Measurements from ENCODE around the gene CDC23.
"Not testable (repeated sequence)": the region's sequence is repeated elsewhere in the genome, so short reads cannot be mapped to it uniquely, and the experiment has no call there.

The CDC23 gene

GRCh38 chr5:138170299-138170698 is 42.8 kb downstream of the CDC23 start:
- Histone ChIP-seq H3K9ac (ENCODE audit: low read depth, low read length) (no peak overlapping the region), H3K36me3 (ENCODE audit: insufficient read depth, low read length) (peaks cover 98% of the 10 kb centered on the region), H3K9me3 (ENCODE audit: insufficient read depth, low read depth, low read length) (no peaks in the 10 kb centered on the region), H3K27ac (ENCODE audit: low read depth, low read length) (no peak overlapping the region), H3K4me3 (ENCODE audit: low read length) (no peak overlapping the region), H3K27me3 (ENCODE audit: insufficient read depth, low read length) (no peaks in the 10 kb centered on the region), H3K4me1 (ENCODE audit: insufficient read depth, low read length) (no peaks in the 10 kb centered on the region)

DNA sequence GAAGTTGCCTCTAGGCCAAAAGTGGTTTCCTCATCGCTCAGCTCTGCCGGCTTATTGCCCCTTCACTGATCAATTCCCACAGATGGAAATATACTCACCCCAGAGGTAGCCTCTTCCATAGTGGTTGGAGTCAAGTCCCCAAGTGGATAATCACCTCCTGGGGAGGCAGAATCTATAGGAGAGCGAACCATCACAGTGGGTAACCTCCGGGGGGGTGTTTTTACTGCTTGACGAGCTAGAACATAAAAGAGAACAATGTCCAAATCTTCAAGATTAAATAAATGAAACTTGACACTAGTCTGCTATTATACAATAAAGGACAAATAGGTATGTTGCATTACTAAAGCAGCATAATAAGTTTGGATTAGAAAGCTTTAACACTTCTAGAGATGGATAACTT is 44.0 kb downstream of the CDC23 start:
- WGBS = 95% methylated on average over 5 of the region's 5 CpGs
- Histone ChIP-seq H3K27ac (ENCODE audit: low read depth, low read length) (no peak overlapping the region), H3K9ac (ENCODE audit: low read depth, low read length) (no peak overlapping the region), H3K9me3 (ENCODE audit: insufficient read depth, low read depth, low read length) (no peaks in the 10 kb centered on the region), H3K4me3 (ENCODE audit: low read length) (no peak overlapping the region), H3K4me1 (ENCODE audit: insufficient read depth, low read length) (no peaks in the 10 kb centered on the region), H3K27me3 (ENCODE audit: insufficient read depth, low read length) (no peaks in the 10 kb centered on the region), H3K36me3 (ENCODE audit: insufficient read depth, low read length) (peaks cover 99% of the 10 kb centered on the region)

GRCh38 chr5:138163721-138164120 is 49.4 kb downstream of the CDC23 start:
- Histone ChIP-seq H3K9ac (ENCODE audit: low read depth, low read length) (no peak overlapping the region), H3K27ac (ENCODE audit: low read depth, low read length) (no peak overlapping the region), H3K36me3 (ENCODE audit: insufficient read depth, low read length) (peaks cover 100% of the 10 kb centered on the region), H3K4me3 (ENCODE audit: low read length) (no peak overlapping the region), H3K9me3 (ENCODE audit: insufficient read depth, low read depth, low read length) (no peaks in the 10 kb centered on the region), H3K27me3 (ENCODE audit: insufficient read depth, low read length) (no peaks in the 10 kb centered on the region), H3K4me1 (ENCODE audit: insufficient read depth, low read length) (no peaks in the 10 kb centered on the region)

GRCh38 chr5:138160706-138161105 is 52.4 kb downstream of the CDC23 start:
- H3K36me3 ChIP-seq (ENCODE audit: insufficient read depth, low read length) = peaks cover 93% of the 10 kb centered on the region

DNA sequence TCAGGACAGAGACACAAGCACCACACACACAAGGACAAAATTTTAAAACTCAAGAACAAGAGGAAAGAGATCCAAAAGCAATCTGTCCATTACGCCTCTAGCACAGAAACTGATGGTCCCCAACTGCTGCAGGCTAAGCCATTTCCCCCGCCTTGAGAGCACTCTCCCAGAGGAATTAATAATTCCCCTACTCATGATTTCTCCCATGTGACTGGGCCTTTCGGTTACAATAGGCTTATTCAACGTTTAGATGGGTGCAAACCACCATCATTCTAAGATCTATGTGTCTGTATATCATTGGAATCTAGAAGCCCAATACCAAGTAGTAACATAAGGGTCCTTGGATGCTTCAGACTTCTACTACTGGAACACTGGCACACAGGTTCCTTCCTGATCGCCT is 53.5 kb downstream of the CDC23 start:
- Histone ChIP-seq H3K36me3 (ENCODE audit: insufficient read depth, low read length) (peaks cover 83% of the 10 kb centered on the region), H3K4me3 (ENCODE audit: low read length) (no peak overlapping the region), H3K9me3 (ENCODE audit: insufficient read depth, low read depth, low read length) (no peaks in the 10 kb centered on the region), H3K9ac (ENCODE audit: low read depth, low read length) (no peak overlapping the region), H3K27ac (ENCODE audit: low read depth, low read length) (no peak overlapping the region), H3K4me1 (ENCODE audit: insufficient read depth, low read length) (no peaks in the 10 kb centered on the region), H3K27me3 (ENCODE audit: insufficient read depth, low read length) (no peaks in the 10 kb centered on the region)
- 92% methylated on average over 5 of the region's 5 CpGs for WGBS

More at GRCh38 chr5:138160706-138161105, 52.4 kb downstream of the CDC23 start:
- Histone ChIP-seq H3K27ac (ENCODE audit: low read depth, low read length) (no peak overlapping the region), H3K9ac (ENCODE audit: low read depth, low read length) (no peak overlapping the region), H3K4me3 (ENCODE audit: low read length) (no peak overlapping the region), H3K4me1 (ENCODE audit: insufficient read depth, low read length) (no peaks in the 10 kb centered on the region), H3K9me3 (ENCODE audit: insufficient read depth, low read depth, low read length) (no peaks in the 10 kb centered on the region), H3K27me3 (ENCODE audit: insufficient read depth, low read length) (no peaks in the 10 kb centered on the region)
- 96% methylated on average over 4 of the region's 4 CpGs for WGBS

GRCh38 chr5:138157626-138158025 is 55.5 kb downstream of the CDC23 start:
- H3K36me3 ChIP-seq (ENCODE audit: insufficient read depth, low read length) = peaks cover 63% of the 10 kb centered on the region
- 93% methylated on average over 1 of the region's 1 CpG for WGBS
- no peak overlapping the region for H3K9ac ChIP-seq (ENCODE audit: low read depth, low read length)
- no peak overlapping the region for H3K27ac ChIP-seq (ENCODE audit: low read depth, low read length)
- H3K4me1 ChIP-seq (ENCODE audit: insufficient read depth, low read length) = no peaks in the 10 kb centered on the region
- no peaks in the 10 kb centered on the region for H3K9me3 ChIP-seq (ENCODE audit: insufficient read depth, low read depth, low read length)
- H3K4me3 ChIP-seq (ENCODE audit: low read length) = no peak overlapping the region
- H3K27me3 ChIP-seq (ENCODE audit: insufficient read depth, low read length) = no peaks in the 10 kb centered on the region

- H3K27ac ChIP-seq (ENCODE audit: low read depth, low read length); H3K27me3 ChIP-seq (ENCODE audit: insufficient read depth, low read length); H3K9me3 ChIP-seq (ENCODE audit: insufficient read depth, low read depth, low read length); H3K4me1 ChIP-seq (ENCODE audit: insufficient read depth, low read length); H3K9ac ChIP-seq (ENCODE audit: low read depth, low read length); H3K4me3 ChIP-seq (ENCODE audit: low read length): not testable (repeated sequence)
- peaks cover 46% of the 10 kb centered on the region for H3K36me3 ChIP-seq (ENCODE audit: insufficient read depth, low read length)
- WGBS = 96% methylated on average over 9 of the region's 9 CpGs
These were observed 57.1 kb downstream of the CDC23 start for GRCh38 chr5:138155977-138156376.

GRCh38 chr5:138149530-138149929 is 63.6 kb downstream of the CDC23 start:
- Histone ChIP-seq H3K4me1 (ENCODE audit: insufficient read depth, low read length) (no peaks in the 10 kb centered on the region), H3K27ac (ENCODE audit: low read depth, low read length) (no peak overlapping the region), H3K36me3 (ENCODE audit: insufficient read depth, low read length) (no peaks in the 10 kb centered on the region), H3K27me3 (ENCODE audit: insufficient read depth, low read length) (no peaks in the 10 kb centered on the region), H3K9me3 (ENCODE audit: insufficient read depth, low read depth, low read length) (no peaks in the 10 kb centered on the region), H3K4me3 (ENCODE audit: low read length) (no peak overlapping the region), H3K9ac (ENCODE audit: low read depth, low read length) (no peak overlapping the region)
- WGBS = 45% methylated on average over 3 of the region's 3 CpGs

GRCh38 chr5:138148811-138149210 is 64.3 kb downstream of the CDC23 start:
- no peak overlapping the region for H3K4me3 ChIP-seq (ENCODE audit: low read length)
- no peak overlapping the region for H3K9ac ChIP-seq (ENCODE audit: low read depth, low read length)
- no peaks in the 10 kb centered on the region for H3K27me3 ChIP-seq (ENCODE audit: insufficient read depth, low read length)
- H3K4me1 ChIP-seq (ENCODE audit: insufficient read depth, low read length) = no peaks in the 10 kb centered on the region
- no peaks in the 10 kb centered on the region for H3K36me3 ChIP-seq (ENCODE audit: insufficient read depth, low read length)
- 92% methylated on average over 1 of the region's 1 CpG for WGBS
- H3K9me3 ChIP-seq (ENCODE audit: insufficient read depth, low read depth, low read length) = no peaks in the 10 kb centered on the region
- H3K27ac ChIP-seq (ENCODE audit: low read depth, low read length) = no peak overlapping the region

GRCh38 chr5:138143578-138143977 is 69.5 kb downstream of the CDC23 start:
- not testable (repeated sequence) for H3K36me3 ChIP-seq (ENCODE audit: insufficient read depth, low read length); H3K9me3 ChIP-seq (ENCODE audit: insufficient read depth, low read depth, low read length); H3K4me3 ChIP-seq (ENCODE audit: low read length); H3K27ac ChIP-seq (ENCODE audit: low read depth, low read length); H3K27me3 ChIP-seq (ENCODE audit: insufficient read depth, low read length); H3K9ac ChIP-seq (ENCODE audit: low read depth, low read length); H3K4me1 ChIP-seq (ENCODE audit: insufficient read depth, low read length)
- 89% methylated on average over 6 of the region's 6 CpGs for WGBS

DNA sequence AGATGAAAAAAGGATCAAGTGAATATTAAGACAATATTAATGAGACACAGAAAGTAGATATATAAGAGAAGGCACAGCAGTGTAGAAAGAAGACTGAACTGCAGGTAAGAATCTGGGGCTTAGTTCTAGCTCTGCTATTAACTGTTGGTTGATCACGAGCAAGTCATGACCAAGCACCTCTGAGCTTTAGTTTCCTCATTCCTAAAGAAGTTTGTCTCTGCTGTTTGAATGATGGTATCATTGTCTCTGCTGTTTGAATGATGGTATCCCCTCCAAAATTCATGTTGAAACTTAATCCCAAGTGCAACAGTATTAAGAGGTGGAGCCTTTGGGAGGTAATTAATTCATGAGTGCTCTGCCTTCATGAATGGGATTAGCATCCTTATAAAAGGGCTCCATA is 71.4 kb downstream of the CDC23 start:
- Histone ChIP-seq H3K9me3 (ENCODE audit: insufficient read depth, low read depth, low read length) (no peaks in the 10 kb centered on the region), H3K4me1 (ENCODE audit: insufficient read depth, low read length) (no peaks in the 10 kb centered on the region), H3K4me3 (ENCODE audit: low read length) (no peak overlapping the region), H3K9ac (ENCODE audit: low read depth, low read length) (no peak overlapping the region), H3K36me3 (ENCODE audit: insufficient read depth, low read length) (no peaks in the 10 kb centered on the region), H3K27ac (ENCODE audit: low read depth, low read length) (no peak overlapping the region), H3K27me3 (ENCODE audit: insufficient read depth, low read length) (no peaks in the 10 kb centered on the region)
- WGBS = 92% methylated on average over 1 of the region's 1 CpG

DNA sequence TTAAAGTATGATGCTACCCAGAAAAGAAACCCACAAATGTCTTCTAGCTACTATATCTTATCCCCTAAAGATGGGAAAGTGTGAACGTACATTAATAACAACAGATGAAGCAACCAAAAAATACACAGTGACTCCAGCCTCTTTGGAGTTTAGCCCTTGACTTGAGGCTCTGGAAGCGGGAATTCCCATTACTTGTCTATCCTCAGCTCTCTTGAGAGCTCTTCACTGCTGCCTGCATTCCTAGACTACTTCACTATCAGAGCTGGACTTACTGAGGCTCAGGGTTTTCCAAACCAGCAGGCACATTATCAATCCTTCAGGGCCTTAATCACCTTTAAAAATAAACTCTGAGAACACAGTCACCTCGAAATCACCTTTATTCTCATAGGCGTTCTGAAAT is 72.9 kb downstream of the CDC23 start:
- Histone ChIP-seq H3K4me3 (ENCODE audit: low read length) (no peak overlapping the region), H3K9ac (ENCODE audit: low read depth, low read length) (no peak overlapping the region), H3K4me1 (ENCODE audit: insufficient read depth, low read length) (no peaks in the 10 kb centered on the region), H3K9me3 (ENCODE audit: insufficient read depth, low read depth, low read length) (no peaks in the 10 kb centered on the region), H3K27ac (ENCODE audit: low read depth, low read length) (no peak overlapping the region), H3K36me3 (ENCODE audit: insufficient read depth, low read length) (no peaks in the 10 kb centered on the region), H3K27me3 (ENCODE audit: insufficient read depth, low read length) (no peaks in the 10 kb centered on the region)
- WGBS = 87% methylated on average over 4 of the region's 4 CpGs

Measured in HUES64 (cell line).